ENCODE measurements around the gene JCAD. TPM values are rescaled to one million over a fixed set of nuclear protein-coding genes. Genes with fewer than 3 reads are reported as not detected.
"Not testable (repeated sequence)": the region's sequence is repeated elsewhere in the genome, so short reads cannot be mapped to it uniquely, and the experiment has no call there.

JCAD gene
- total RNA-seq, 2 donors from 2014 or later, result 1.8 to 23.5 TPM

DNA sequence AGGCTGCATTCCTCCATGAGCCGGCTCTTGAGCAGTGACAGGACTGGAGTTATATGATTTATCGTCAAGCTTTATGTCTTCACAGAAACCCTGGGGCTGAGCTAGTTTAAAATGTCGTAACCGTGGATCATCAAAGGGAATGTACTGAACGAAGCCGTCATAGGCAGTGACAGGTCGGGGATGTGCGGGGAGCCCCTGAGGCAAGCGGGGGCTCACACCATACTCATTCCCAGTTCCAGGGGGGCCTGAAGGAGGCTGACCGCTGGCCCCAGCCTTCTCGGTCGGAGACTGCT is 30.7 kb downstream of the JCAD start:
- Histone ChIP-seq H3K9me3 (no peaks in the 10 kb centered on the region), H3K9ac (ENCODE audit: low read depth in 2 of 2, low read length in 2 of 2) (no peak overlapping the region), H3K36me3 (no peaks in the 10 kb centered on the region), H3K4me1 (no peaks in the 10 kb centered on the region), H3K27me3 (no peaks in the 10 kb centered on the region), H3K27ac (no peak overlapping the region), H3K4me3 (no peak overlapping the region)
- intact Hi-C loops (cut with DNase I), result no loop called here
- no peak for DNase-seq
- TF ChIP-seq, protein P1, sequence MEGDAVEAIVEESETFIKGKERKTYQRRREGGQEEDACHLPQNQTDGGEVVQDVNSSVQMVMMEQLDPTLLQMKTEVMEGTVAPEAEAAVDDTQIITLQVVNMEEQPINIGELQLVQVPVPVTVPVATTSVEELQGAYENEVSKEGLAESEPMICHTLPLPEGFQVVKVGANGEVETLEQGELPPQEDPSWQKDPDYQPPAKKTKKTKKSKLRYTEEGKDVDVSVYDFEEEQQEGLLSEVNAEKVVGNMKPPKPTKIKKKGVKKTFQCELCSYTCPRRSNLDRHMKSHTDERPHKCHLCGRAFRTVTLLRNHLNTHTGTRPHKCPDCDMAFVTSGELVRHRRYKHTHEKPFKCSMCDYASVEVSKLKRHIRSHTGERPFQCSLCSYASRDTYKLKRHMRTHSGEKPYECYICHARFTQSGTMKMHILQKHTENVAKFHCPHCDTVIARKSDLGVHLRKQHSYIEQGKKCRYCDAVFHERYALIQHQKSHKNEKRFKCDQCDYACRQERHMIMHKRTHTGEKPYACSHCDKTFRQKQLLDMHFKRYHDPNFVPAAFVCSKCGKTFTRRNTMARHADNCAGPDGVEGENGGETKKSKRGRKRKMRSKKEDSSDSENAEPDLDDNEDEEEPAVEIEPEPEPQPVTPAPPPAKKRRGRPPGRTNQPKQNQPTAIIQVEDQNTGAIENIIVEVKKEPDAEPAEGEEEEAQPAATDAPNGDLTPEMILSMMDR (IDR thresholded peaks at IDR 0.05), result no peak

DNA sequence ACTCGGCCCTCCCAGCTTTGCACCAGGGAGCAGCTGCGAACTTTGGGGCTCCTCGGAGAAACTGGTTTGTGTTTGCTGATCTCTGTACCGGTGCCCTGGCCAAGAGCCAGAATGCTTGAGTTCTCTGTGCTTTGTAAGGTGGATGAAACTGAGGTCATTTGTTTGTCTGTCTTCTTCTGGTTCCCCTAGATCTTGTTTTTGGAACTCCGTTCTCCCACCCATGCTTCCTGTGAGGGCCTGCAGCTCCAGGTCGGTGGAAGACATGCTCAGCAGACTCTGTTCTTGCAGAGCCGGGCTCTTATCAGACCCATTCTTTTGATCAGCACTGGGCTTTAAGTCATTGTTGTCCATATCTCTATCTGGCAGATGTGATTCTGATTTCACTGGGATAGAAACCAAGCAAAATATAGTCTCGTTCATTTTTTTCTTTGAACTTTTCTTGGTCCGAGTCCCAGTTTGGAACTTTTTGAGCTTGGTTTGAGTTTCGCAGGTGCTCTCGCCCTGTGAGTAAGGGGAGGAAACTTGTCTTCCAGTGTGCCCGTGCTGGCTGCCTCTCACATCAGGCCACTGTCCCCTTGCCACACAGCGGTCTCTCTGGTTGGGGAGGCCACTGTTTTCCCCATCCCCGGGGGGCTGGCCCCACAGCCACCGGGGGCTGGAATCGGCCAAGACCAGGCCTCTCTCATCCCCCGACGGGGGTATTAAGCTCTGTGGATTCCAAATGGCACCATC is 31.2 kb downstream of the JCAD start:
- TF ChIP-seq, protein P1 (IDR thresholded peaks at IDR 0.05), result no peak
- intact Hi-C loops (cut with DNase I), result no loop called here
- H3K27ac ChIP-seq, result no peak overlapping the region

DNA sequence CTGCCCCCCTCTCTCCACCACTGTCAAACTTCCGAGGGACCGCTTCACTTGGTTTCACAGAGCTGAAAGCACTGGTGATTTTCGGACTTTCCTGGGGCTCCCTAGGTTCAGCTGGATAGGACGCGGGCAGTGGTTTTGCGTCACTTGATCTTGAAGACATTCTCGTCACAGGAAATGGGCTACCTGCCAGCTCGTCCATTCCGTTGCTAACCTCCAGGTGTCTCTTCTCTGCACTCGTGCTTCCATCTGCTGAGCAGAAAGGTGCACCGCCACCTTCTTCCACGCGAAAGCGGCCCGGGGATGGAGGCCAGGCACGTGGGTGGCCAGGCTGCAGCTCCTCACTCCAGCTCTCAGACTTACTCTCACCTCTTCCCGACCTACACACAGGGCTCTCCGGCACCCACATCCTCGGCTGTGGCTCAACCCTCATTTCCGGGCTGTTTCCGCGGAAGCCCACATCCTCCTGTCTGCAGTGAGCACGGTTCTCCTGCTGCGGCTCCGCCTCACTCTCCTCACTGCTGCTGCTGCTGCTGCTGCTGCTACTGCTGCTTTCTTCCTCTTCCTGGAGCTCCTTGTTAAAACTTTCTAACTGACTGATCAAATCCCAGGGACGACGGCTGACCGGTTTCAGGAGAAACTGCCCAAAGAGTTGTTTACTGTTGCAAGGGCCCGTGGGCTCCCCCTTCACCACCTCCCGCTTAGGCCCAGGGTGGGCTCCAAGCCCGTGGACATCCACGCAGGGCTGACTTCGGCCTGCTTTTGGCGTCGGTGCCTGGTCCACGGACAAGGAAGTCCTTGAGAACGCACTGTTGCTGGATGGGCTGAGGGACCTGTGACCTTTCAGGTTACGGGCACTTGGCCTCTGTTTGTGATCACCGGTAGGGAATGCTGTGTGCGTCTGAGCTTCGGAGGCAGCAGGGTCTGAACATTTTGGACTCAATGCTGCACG is 32.1 kb downstream of the JCAD start:
- TF ChIP-seq, protein P1 (IDR thresholded peaks at IDR 0.05), result no peak
- Histone ChIP-seq H3K4me1 (no peaks in the 10 kb centered on the region), H3K27me3 (no peaks in the 10 kb centered on the region), H3K36me3 (no peaks in the 10 kb centered on the region), H3K9ac (ENCODE audit: low read depth in 2 of 2, low read length in 2 of 2) (no peak overlapping the region), H3K27ac (no peak overlapping the region), H3K9me3 (no peaks in the 10 kb centered on the region), H3K4me3 (peak overlapping the region; percentile 1)
- intact Hi-C loops (cut with DNase I), result no loop called here
- DNase-seq, result peak; percentile 45

More for the DNA sequence above, 31.2 kb downstream of the JCAD start:
- no peaks in the 10 kb centered on the region for H3K36me3 ChIP-seq
- no peaks in the 10 kb centered on the region for H3K4me1 ChIP-seq
- no peak for DNase-seq
- no peaks in the 10 kb centered on the region for H3K27me3 ChIP-seq
- H3K4me3 ChIP-seq, result no peak overlapping the region
- H3K9ac ChIP-seq (ENCODE audit: low read depth in 2 of 2, low read length in 2 of 2), result no peak overlapping the region
- no peaks in the 10 kb centered on the region for H3K9me3 ChIP-seq

DNA sequence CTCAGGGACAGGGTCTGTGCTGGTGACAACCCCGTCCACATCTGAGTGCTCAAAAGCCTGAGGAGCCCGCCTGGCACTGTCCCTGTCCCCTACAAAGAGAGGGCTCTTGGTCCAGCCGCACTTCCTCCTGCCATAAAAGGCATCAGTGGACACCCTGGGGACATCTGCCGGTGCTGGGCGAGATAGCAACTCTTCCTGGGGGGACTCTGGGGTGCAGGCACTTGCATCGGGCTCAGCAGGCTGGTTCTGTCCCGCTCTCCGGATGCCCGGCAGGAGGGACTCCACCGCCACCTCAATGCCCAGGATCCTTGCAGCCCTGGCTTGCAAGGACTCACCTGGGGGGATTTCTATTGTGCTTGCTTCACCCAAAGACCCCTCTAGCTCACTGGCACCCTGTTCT is 32.8 kb downstream of the JCAD start:
- TF ChIP-seq, protein P1 (IDR thresholded peaks at IDR 0.05), result no peak
- no peak overlapping the region for H3K9ac ChIP-seq (ENCODE audit: low read depth in 2 of 2, low read length in 2 of 2)
- H3K9me3 ChIP-seq, result no peaks in the 10 kb centered on the region
- H3K27ac ChIP-seq, result no peak overlapping the region
- intact Hi-C loops (cut with DNase I), result no loop called here
- H3K4me3 ChIP-seq, result no peak overlapping the region
- no peaks in the 10 kb centered on the region for H3K27me3 ChIP-seq
- H3K4me1 ChIP-seq, result no peaks in the 10 kb centered on the region
- no peak for DNase-seq
- no peaks in the 10 kb centered on the region for H3K36me3 ChIP-seq

DNA sequence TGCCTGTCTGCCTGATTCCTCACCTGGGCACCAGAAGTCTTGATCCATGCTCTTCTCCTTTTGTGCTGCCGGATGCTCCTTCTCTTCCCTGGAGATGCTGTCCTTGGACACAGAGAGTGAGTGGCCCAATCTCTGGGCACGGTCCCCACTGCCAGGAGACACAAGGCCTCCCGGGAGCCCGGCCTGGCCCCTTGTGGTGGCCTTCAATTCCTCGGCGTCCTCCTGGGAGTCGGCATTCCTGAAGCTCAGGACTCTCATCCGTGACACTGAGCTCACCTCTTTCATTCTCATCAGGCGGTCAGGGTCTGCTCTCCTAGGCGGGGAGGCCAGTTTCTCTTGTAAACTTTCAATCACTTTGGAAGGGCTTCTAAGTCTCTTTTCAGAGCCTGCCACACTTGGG is 33.3 kb downstream of the JCAD start:
- H3K27ac ChIP-seq, result no peak overlapping the region
- intact Hi-C loops (cut with DNase I), result no loop called here
- no peak for DNase-seq
- no peaks in the 10 kb centered on the region for H3K4me1 ChIP-seq
- no peak overlapping the region for H3K4me3 ChIP-seq
- TF ChIP-seq, protein P1 (IDR thresholded peaks at IDR 0.05), result no peak
- no peaks in the 10 kb centered on the region for H3K27me3 ChIP-seq
- H3K9ac ChIP-seq (ENCODE audit: low read depth in 2 of 2, low read length in 2 of 2), result no peak overlapping the region
- H3K36me3 ChIP-seq, result no peaks in the 10 kb centered on the region
- H3K9me3 ChIP-seq, result no peaks in the 10 kb centered on the region

DNA sequence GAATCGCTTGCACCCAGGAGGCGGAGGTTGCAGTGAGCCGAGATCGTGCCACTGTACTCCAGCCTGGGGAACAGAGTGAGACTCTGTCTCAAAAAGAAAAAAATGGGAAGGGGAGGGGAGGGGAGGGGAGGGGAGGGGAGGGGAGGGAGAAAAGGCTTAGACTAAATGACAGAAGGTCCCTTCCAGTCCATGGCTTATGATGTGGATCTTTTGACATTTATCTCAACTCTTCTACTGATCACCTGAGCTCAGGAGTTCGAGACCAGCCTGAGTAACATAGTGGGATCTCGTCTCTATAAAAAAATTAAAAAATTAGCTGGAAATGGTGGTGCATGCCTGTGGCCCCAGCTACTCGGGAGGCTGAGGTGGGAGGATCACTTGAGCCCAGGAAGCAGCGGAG is 34.0 kb downstream of the JCAD start:
- H3K9me3 ChIP-seq; H3K36me3 ChIP-seq; H3K27ac ChIP-seq; H3K27me3 ChIP-seq; H3K4me1 ChIP-seq; H3K4me3 ChIP-seq; intact Hi-C loops (cut with DNase I); H3K9ac ChIP-seq (ENCODE audit: low read depth in 2 of 2, low read length in 2 of 2); DNase-seq: not testable (repeated sequence)

Measured in colonic mucosa (tissue), 4 donors.